SK-N-SH (cell line): Measurements from ENCODE around the gene PICK1. TPM values are rescaled to one million over a fixed set of nuclear protein-coding genes. Genes with fewer than 3 reads are reported as not detected.

Experiments used
- CTCF ChIA-PET: fragments of 300-600, 350-600 bp; formaldehyde crosslinking; extraction: SDS; loops from one replicate; lab custom pipeline; 2021; lab: Yijun Ruan, JAX
- POLR2A ChIA-PET: fragments of 350-600 bp; sonication (Branson Sonifier 250); formaldehyde crosslinking; extraction: SDS; loops from one replicate; lab custom pipeline; 2020; ENCODE audit warnings: antibody characterized with exemption, inconsistent platforms; lab: Yijun Ruan, JAX
- DNase-seq: peaks from one replicate; pipeline ENCODE4 v3.0.0; 2012
- H2AFZ ChIP-seq: fragments of 200-600 bp; sonication (generic); 2 replicates; pipeline ENCODE4 v1.8.1; 2016; ENCODE audit warnings: antibody characterized with exemption, mild to moderate bottlenecking, low read depth
- H3F3A ChIP-seq: fragments of 200-600 bp; sonication (generic); replicated peaks from 2 replicates; pipeline ENCODE3; 2016; ENCODE audit warnings: antibody characterized with exemption, mild to moderate bottlenecking; ENCODE audit not compliant: insufficient read depth
- H3K27ac ChIP-seq, 2 experiments: fragments of 200-500 bp in 1 of 2; fragments of 200-600 bp in 1 of 2; sonication (Bioruptor generic) in 1 of 2; sonication (generic), shearing (Covaris generic) in 1 of 2; 2 replicates each; pipeline versions ENCODE4 v1.5.1 to v1.6.1; 2014 to 2016; ENCODE audit warnings: low read depth in 2 of 2, inconsistent platforms in 1 of 2, low read length in 1 of 2, mild to moderate bottlenecking in 1 of 2, mixed read lengths in 1 of 2
- H3K27me3 ChIP-seq: fragments of 200-600 bp; sonication (generic), shearing (Covaris generic); 2 replicates; pipeline ENCODE4 v1.6.1; 2016; ENCODE audit warnings: mixed run types; ENCODE audit not compliant: insufficient read depth
- H3K36me3 ChIP-seq, 2 experiments: fragments of 200-500 bp in 1 of 2; fragments of 200-600 bp in 1 of 2; sonication (Bioruptor generic) in 1 of 2; sonication (generic) in 1 of 2; replicated peaks in 1 of 2; 2 replicates each; pipeline versions ENCODE3 to v1.5.1; 2014 to 2016; ENCODE audit warnings: low read length in 1 of 2, mild to moderate bottlenecking in 1 of 2; ENCODE audit not compliant: insufficient read depth in 2 of 2, control insufficient read depth in 1 of 2
- H3K4me1 ChIP-seq, 2 experiments: fragments of 200-500 bp in 1 of 2; fragments of 200-600 bp in 1 of 2; sonication (Bioruptor generic) in 1 of 2; sonication (generic), shearing (Covaris generic) in 1 of 2; 2 replicates each; pipeline versions ENCODE4 v1.5.1 to v1.6.1; 2014 to 2016; ENCODE audit warnings: low read depth in 1 of 2, low read length in 1 of 2, mixed run types in 1 of 2; ENCODE audit not compliant: insufficient read depth in 2 of 2, control insufficient read depth in 1 of 2
- H3K4me2 ChIP-seq: fragments of 200-600 bp; sonication (generic), shearing (Covaris generic); 2 replicates; pipeline ENCODE4 v1.6.1; 2017; ENCODE audit warnings: mixed run types
- H3K4me3 ChIP-seq, 2 experiments: fragments of 200-500 bp in 1 of 2; fragments of 200-600 bp in 1 of 2; sonication (Bioruptor generic) in 1 of 2; sonication (generic), shearing (Covaris generic) in 1 of 2; 2 replicates each; pipeline versions ENCODE4 v1.5.1 to v1.8.1; 2014 to 2016; ENCODE audit warnings: low read depth in 2 of 2, inconsistent platforms in 1 of 2, low read length in 1 of 2, mild to moderate bottlenecking in 1 of 2, mixed read lengths in 1 of 2, moderate library complexity in 1 of 2
- H3K79me2 ChIP-seq: fragments of 200-600 bp; sonication (generic); 2 replicates; pipeline ENCODE4 v1.8.1; 2017; ENCODE audit warnings: mild to moderate bottlenecking; ENCODE audit not compliant: insufficient read depth
- H3K9ac ChIP-seq: fragments of 200-600 bp; sonication (generic); 2 replicates; pipeline ENCODE4 v1.6.1; 2017; ENCODE audit warnings: mixed run types
- H3K9me2 ChIP-seq: fragments of 200-600 bp; sonication (generic); 2 replicates; pipeline ENCODE4 v1.6.1; 2017; ENCODE audit warnings: mixed run types
- H3K9me3 ChIP-seq: fragments of 200-600 bp; sonication (generic); 2 replicates; pipeline ENCODE4 v1.6.1; 2017; ENCODE audit warnings: mixed run types, mild to moderate bottlenecking, moderate library complexity
- H4K20me1 ChIP-seq: fragments of 200-600 bp; sonication (generic); 2 replicates; pipeline ENCODE4 v1.6.1; 2017; ENCODE audit warnings: mild to moderate bottlenecking, mixed run types; ENCODE audit not compliant: insufficient read depth
- CTCF ChIP-seq: fragments of 200-600 bp; sonication (generic); IDR thresholded peaks from 2 replicates; pipeline ENCODE4 v1.6.1; 2017; ENCODE audit warnings: antibody characterized with exemption, mild to moderate bottlenecking, moderate library complexity
- JUND ChIP-seq: IDR thresholded peaks from 2 replicates; pipeline ENCODE4 v1.4.0; 2012
- MAX ChIP-seq: IDR thresholded peaks from 2 replicates; pipeline ENCODE4 v1.4.0; 2012; ENCODE audit warnings: low read depth
- PBX3 ChIP-seq: IDR thresholded peaks from 2 replicates; pipeline ENCODE4; 2012
- TCF12 ChIP-seq: IDR thresholded peaks from 2 replicates; pipeline ENCODE4 v1.4.0; 2012
- USF2 ChIP-seq: fragments of 150-350 bp; IDR thresholded peaks from 2 replicates; pipeline ENCODE4 v1.6.1; 2017; ENCODE audit warnings: antibody characterized with exemption, low read length, low read depth, borderline replicate concordance
- ZBTB33 ChIP-seq: IDR thresholded peaks from 2 replicates; pipeline ENCODE4 v1.4.0; 2012; ENCODE audit warnings: low read depth, borderline replicate concordance
- whole genome bisulfite sequencing: methylation state at CpG from one replicate; pipeline ENCODE4 v1.1.6; 2017; ENCODE audit warnings: low lambda C conversion rate; 5-methylcytosine and 5-hydroxymethylcytosine counted together
- polyA plus RNA-seq, 3 experiments: library from polyadenylated mRNA; depleted of rRNA; stranded (reverse); fragments of >200 nt; gene quantifications; 2 replicates each; pipeline ENCODE4 v1.2.3, GENCODE V29; 2012

PICK1 gene
- polyA plus RNA-seq, 1 of the 3 experiments (the other 2 are of a cell fraction): 36.8 TPM

GRCh38 chr22:38066381-38067027 is 9.3 kb downstream of the PICK1 start:
- H3K4me3 ChIP-seq: no peak overlapping the region
- H3K9me2 ChIP-seq: no peaks in the 10 kb centered on the region
- no peaks in the 10 kb centered on the region for H3K9me3 ChIP-seq
- no peaks in the 10 kb centered on the region for H3K4me1 ChIP-seq
- WGBS: 79% methylated on average over 4 of the region's 13 CpGs
- no peaks in the 10 kb centered on the region for H4K20me1 ChIP-seq
- no peak overlapping the region for H3K4me2 ChIP-seq
- H2AFZ ChIP-seq: no peak overlapping the region
- no peaks in the 10 kb centered on the region for H3K27me3 ChIP-seq
- TF ChIP-seq JUND (no peak), CTCF (no peak), TCF12 (no peak)
- POLR2A ChIA-PET: interaction anchor here (0.5 kb wide), 1 partner anchor 54 kb away, joined by 3 read pairs; no protein-coding TSS in a partner anchor
- H3K27ac ChIP-seq: no peak overlapping the region
- no peaks in the 10 kb centered on the region for H3K79me2 ChIP-seq
- CTCF ChIA-PET: interaction anchor here (1.3 kb wide), 1 partner anchor 14 kb away, joined by 5 read pairs; no protein-coding TSS in a partner anchor
- no peaks in the 10 kb centered on the region for H3F3A ChIP-seq
- no peak overlapping the region for H3K9ac ChIP-seq
- H3K36me3 ChIP-seq: peaks cover 0 to 21% of the 10 kb centered on the region in 2 experiments
- no peak for DNase-seq

- H2AFZ ChIP-seq: no peak overlapping the region
- no peaks in the 10 kb centered on the region for H3K27me3 ChIP-seq
- TF ChIP-seq JUND (no peak), USF2 (no peak)
- no peak for DNase-seq
- ChIA-PET CTCF (interaction anchor here (1.3 kb wide), 1 partner anchor 15 kb away, joined by 5 read pairs; no protein-coding TSS in a partner anchor), POLR2A (no interaction called here)
- H3F3A ChIP-seq: no peaks in the 10 kb centered on the region
- no peaks in the 10 kb centered on the region for H3K4me1 ChIP-seq
- H3K9ac ChIP-seq: no peak overlapping the region
- no peak overlapping the region for H3K4me3 ChIP-seq
- H3K36me3 ChIP-seq: peaks cover 0 to 21% of the 10 kb centered on the region in 2 experiments
- no peaks in the 10 kb centered on the region for H3K9me3 ChIP-seq
- WGBS: 93% methylated on average over 5 of the region's 8 CpGs
- no peak overlapping the region for H3K27ac ChIP-seq
- H3K9me2 ChIP-seq: no peaks in the 10 kb centered on the region
- no peaks in the 10 kb centered on the region for H3K79me2 ChIP-seq
- H3K4me2 ChIP-seq: no peak overlapping the region
- H4K20me1 ChIP-seq: no peaks in the 10 kb centered on the region
Measured at GRCh38 chr22:38067028-38067415, 9.8 kb downstream of the PICK1 start.

- Histone ChIP-seq H3K4me1 (no peaks in the 10 kb centered on the region), H3F3A (no peaks in the 10 kb centered on the region), H3K27me3 (no peaks in the 10 kb centered on the region), H3K9me3 (no peaks in the 10 kb centered on the region), H2AFZ (no peak overlapping the region), H3K4me3 (no peak overlapping the region), H3K36me3 (peaks cover 0 to 24% of the 10 kb centered on the region in 2 experiments), H3K9ac (no peak overlapping the region), H3K4me2 (no peak overlapping the region), H3K27ac (no peak overlapping the region), H3K9me2 (no peaks in the 10 kb centered on the region), H4K20me1 (no peaks in the 10 kb centered on the region), H3K79me2 (no peaks in the 10 kb centered on the region)
- DNase-seq: peak; percentile 1
- ChIA-PET CTCF (no interaction called here), POLR2A (no interaction called here)
- 98% methylated on average over 4 of the region's 13 CpGs for WGBS
- TF ChIP-seq USF2 (no peak), MAX (no peak), TCF12 (no peak), ZBTB33 (no peak), PBX3 (no peak)
Measured at GRCh38 chr22:38067761-38068360, 10.7 kb downstream of the PICK1 start.
